Heart left ventricle (tissue), 16 donors: ENCODE results near the gene GPR137. TPM values are rescaled to one million over a fixed set of nuclear protein-coding genes. Genes with fewer than 3 reads are reported as not detected.

Source experiments
- ATAC-seq, 4 donors: fragments of 200-7000 bp; cut with Tn5 transposase; one replicate each; pipeline ENCODE4 v1.9.1; 2020 to 2022; ENCODE audit warnings: moderate library complexity in 4 of 4, mild to moderate bottlenecking in 3 of 4, moderate number of reproducible peaks in 1 of 4
- DNase-seq, 5 donors: peaks; one replicate each; pipeline ENCODE4 v3.0.0-alpha.2; 2020
- H3K27ac ChIP-seq, 12 donors: fragments of 200-600 bp; sonication (generic) in 4 of 12; one replicate each; pipeline versions ENCODE4 v1.5.0 to v1.8.0; 2016 to 2022; ENCODE audit warnings: mild to moderate bottlenecking in 2 of 12
- H3K27me3 ChIP-seq, 9 donors: fragments of 200-600 bp; sonication (generic) in 2 of 9; one replicate each; pipeline versions ENCODE4 v1.5.1 to v1.8.0; 2016 to 2022; ENCODE audit warnings: mild to moderate bottlenecking in 3 of 9
- H3K36me3 ChIP-seq, 9 donors: fragments of 200-600 bp; sonication (generic) in 2 of 9; one replicate each; pipeline versions ENCODE4 v1.5.0 to v1.8.0; 2018 to 2022; ENCODE audit warnings: mild to moderate bottlenecking in 2 of 9
- H3K4me1 ChIP-seq, 12 donors: fragments of 200-600 bp; sonication (generic) in 4 of 12; one replicate each; pipeline versions ENCODE4 v1.5.0 to v1.8.0; 2016 to 2022; ENCODE audit warnings: mild to moderate bottlenecking in 3 of 12
- H3K4me3 ChIP-seq, 12 donors: fragments of 200-600 bp; sonication (generic) in 4 of 12; one replicate each; pipeline versions ENCODE4 v1.5.0 to v1.8.0; 2017 to 2022; ENCODE audit warnings: mild to moderate bottlenecking in 9 of 12, moderate library complexity in 4 of 12
- H3K9me3 ChIP-seq, 12 donors: fragments of 200-600 bp; sonication (generic) in 4 of 12; one replicate each; pipeline versions ENCODE4 v1.5.0 to v1.8.0; 2016 to 2022; ENCODE audit warnings: mild to moderate bottlenecking in 1 of 12
- CTCF ChIP-seq, 12 donors: fragments of 200-600 bp; sonication (generic) in 4 of 12; IDR thresholded peaks; one replicate each; pipeline versions ENCODE4 v1.5.0 to v1.8.0; 2018 to 2022; ENCODE audit warnings: antibody characterized with exemption in 12 of 12, mild to moderate bottlenecking in 5 of 12
- POLR2A ChIP-seq, 2 donors: fragments of 450-650 bp; IDR thresholded peaks; one replicate each; pipeline ENCODE4 v1.6.1; 2017; ENCODE audit warnings: antibody characterized with exemption in 2 of 2, mild to moderate bottlenecking in 2 of 2, moderate library complexity in 2 of 2
- WGBS, 4 donors: extraction: QIAGEN DNeasy Blood & Tissue Kit in 2 of 4; methylation state at CpG; one replicate each; pipeline versions ENCODE4 v1.1.5 to v1.1.7; 2013 to 2018; 5-methylcytosine and 5-hydroxymethylcytosine counted together
- intact Hi-C, 10 donors: fragments of 100-400 bp; cut with DNase I; formaldehyde crosslinking; loops; one replicate each; pipeline versions ENCODE4 v1.11.1 to v1.14.2; 2022
- polyA plus RNA-seq, 2 donors: library from polyadenylated mRNA; stranded (reverse); fragments of 200-250 nt; gene quantifications; one replicate each; pipeline ENCODE4 v1.2.3, GENCODE V29; 2013
- total RNA-seq, 9 donors: library from RNA; depleted of rRNA in 2 of 9; stranded (reverse); fragments of >200 nt in 2 of 9; fragmentation: NEBNext Ultra II Directional in 3 of 9; extraction: Animal tissue kit (Norgen Biotek cat#: 25700) in 3 of 9; gene quantifications; one replicate each; pipeline versions ENCODE4 v1.1.0 to v1.2.4, GENCODE V29; 2016 to 2023
- donor health status: ischemic (EF 13 %, LVEDD 7.1; RV severe dilation, severe dysfunction).
- donor health status: healthy with polysubstance abuse.
- donor health status: DM: no; HTN: yes; CAD: no.
- donor health status: DM: no; HTN: no; CAD: no.
- donor health status: ischemic (EF 25% LVEDD 6.9; RV normal size, moderate dysfunction).
- donor health status: ischemic (EF 25% LVEDD 5.7; RV mildly dilated, moderate dysfunction).
- donor health status: healthy.
- donor health status: DM: yes; HTN: yes; CAD: no.
- donor health status: ischemic (EF 35%, LVEDD 5.7; RV mildly dilated, moderate dysfunction).
- donor health status: nonischemic (EF 11% LVEDD 7.7; RV severe dilation, severe dysfunction).
- donor health status: DM: yes; HTN: yes; CAD: no.
- donor health status: PGD.
- donor health status: ischemic (EF 29% LVEDD 5.4; RV normal size, mild dysfunction).
- donor health status: nonischemic (EF 23%, LVEDD 6.1; RV moderate dilation, normal function).

The GPR137 gene
- total and polyA plus RNA-seq, 11 donors, result 20.2 to 48.3 (median 26.2) TPM

- Histone ChIP-seq H3K36me3 (peaks cover 0 to 15% (median 8%) of the 10 kb centered on the region in 9 donors), H3K27ac (peak within 1 kb of the TSS; percentile 49 to 96 (median 92)), H3K9me3 (no peaks in the 10 kb centered on the region), H3K27me3 (no peaks in the 10 kb centered on the region), H3K4me1 (peaks cover 5 to 65% (median 37%) of the 10 kb centered on the region in 12 donors), H3K4me3 (peak within 1 kb of the TSS; percentile 56 to 90 (median 72))
- peak; percentile 90 to 94 (median 93) for DNase-seq
- intact Hi-C loops, result loop anchor here in 2 of 10 donors (2.0 kb wide), 2 partner anchors 22 to 58 kb away; partner anchors contain the start of gene ESRRA (in 2 of the 2)
- WGBS, 4 donors, result 0 to 1% (median 1%) methylated on average over 23 to 74 of the region's 74 CpGs
- peak in 1 of 2 donors; percentile 50 for TF ChIP-seq POLR2A (IDR thresholded peaks at IDR 0.05)
- peak in 7 of 12 donors; percentile 8 to 31 (median 18) for TF ChIP-seq CTCF (IDR thresholded peaks at IDR 0.05)
- peak; percentile 58 to 74 (median 68) for ATAC-seq
These were observed 38.5 kb upstream of the GPR137 start, which contains the start of gene PPP1R14B for GRCh38 chr11:64246871-64247728. TSS of gene PPP1R14B (minus strand) at chr11:64246943. CDS start at chr11:64246673, 270 bp downstream.

GRCh38 chr11:64247729-64248531 lies 37.7 kb upstream of the GPR137 start:
- WGBS, 4 donors, result 35 to 42% (median 36%) methylated on average over 31 of the region's 31 CpGs
- TF ChIP-seq POLR2A (IDR thresholded peaks at IDR 0.05) (no peak), CTCF (IDR thresholded peaks at IDR 0.05) (no peak)
- Histone ChIP-seq H3K9me3 (no peaks in the 10 kb centered on the region), H3K4me1 (peaks cover 5 to 65% (median 37%) of the 10 kb centered on the region in 12 donors), H3K27me3 (no peaks in the 10 kb centered on the region), H3K27ac (peak overlapping the region; percentile 37 to 96 (median 92)), H3K36me3 (peaks cover 0 to 15% (median 8%) of the 10 kb centered on the region in 9 donors), H3K4me3 (peak overlapping the region; percentile 49 to 90 (median 72))
- DNase-seq (no peak), ATAC-seq (peak in 2 of 4 donors; percentile 0 to 1)
- intact Hi-C loops, result loop anchor here in 2 of 10 donors (2.0 kb wide), 2 partner anchors 21 to 57 kb away; partner anchors contain the start of gene ESRRA (in 2 of the 2)

GRCh38 chr11:64248578-64248977 lies 37.1 kb upstream of the GPR137 start:
- H3K4me3 ChIP-seq, result no peak overlapping the region
- intact Hi-C loops, result no loop called here
- peaks cover 5 to 66% (median 40%) of the 10 kb centered on the region in 12 donors for H3K4me1 ChIP-seq

More at GRCh38 chr11:64248578-64248977, 37.1 kb upstream of the GPR137 start:
- no peak for ATAC-seq
- peaks cover 0 to 8% (median 5%) of the 10 kb centered on the region in 9 donors for H3K36me3 ChIP-seq
- no peaks in the 10 kb centered on the region for H3K9me3 ChIP-seq
- no peak for TF ChIP-seq CTCF (IDR thresholded peaks at IDR 0.05)
- TF ChIP-seq POLR2A (IDR thresholded peaks at IDR 0.05), result no peak
- no peak for DNase-seq
- H3K27me3 ChIP-seq, result no peaks in the 10 kb centered on the region
- H3K27ac ChIP-seq, result no peak overlapping the region
- 76 to 96% (median 81%) methylated on average over 7 of the region's 7 CpGs for WGBS, 4 donors
